ENCODE data around the gene TLNRD1. TPM values are rescaled to one million over a fixed set of nuclear protein-coding genes. Genes with fewer than 3 reads are reported as not detected.

TLNRD1 gene
- total and polyA plus RNA-seq, 2 experiments from 2014 or later = 14.4 to 41.8 TPM

DNA sequence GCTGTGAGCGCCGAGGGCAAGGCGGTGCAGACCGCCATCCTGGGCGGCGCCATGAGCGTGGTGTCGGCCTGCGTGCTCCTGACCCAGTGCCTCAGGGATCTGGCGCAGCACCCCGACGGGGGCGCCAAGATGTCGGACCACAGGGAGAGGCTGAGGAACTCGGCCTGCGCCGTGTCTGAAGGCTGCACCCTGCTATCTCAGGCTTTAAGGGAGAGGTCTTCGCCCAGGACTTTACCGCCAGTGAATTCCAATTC is 2.3 kb downstream of the TLNRD1 start:
- TF ChIP-seq, protein P1, sequence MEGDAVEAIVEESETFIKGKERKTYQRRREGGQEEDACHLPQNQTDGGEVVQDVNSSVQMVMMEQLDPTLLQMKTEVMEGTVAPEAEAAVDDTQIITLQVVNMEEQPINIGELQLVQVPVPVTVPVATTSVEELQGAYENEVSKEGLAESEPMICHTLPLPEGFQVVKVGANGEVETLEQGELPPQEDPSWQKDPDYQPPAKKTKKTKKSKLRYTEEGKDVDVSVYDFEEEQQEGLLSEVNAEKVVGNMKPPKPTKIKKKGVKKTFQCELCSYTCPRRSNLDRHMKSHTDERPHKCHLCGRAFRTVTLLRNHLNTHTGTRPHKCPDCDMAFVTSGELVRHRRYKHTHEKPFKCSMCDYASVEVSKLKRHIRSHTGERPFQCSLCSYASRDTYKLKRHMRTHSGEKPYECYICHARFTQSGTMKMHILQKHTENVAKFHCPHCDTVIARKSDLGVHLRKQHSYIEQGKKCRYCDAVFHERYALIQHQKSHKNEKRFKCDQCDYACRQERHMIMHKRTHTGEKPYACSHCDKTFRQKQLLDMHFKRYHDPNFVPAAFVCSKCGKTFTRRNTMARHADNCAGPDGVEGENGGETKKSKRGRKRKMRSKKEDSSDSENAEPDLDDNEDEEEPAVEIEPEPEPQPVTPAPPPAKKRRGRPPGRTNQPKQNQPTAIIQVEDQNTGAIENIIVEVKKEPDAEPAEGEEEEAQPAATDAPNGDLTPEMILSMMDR (IDR thresholded peaks at IDR 0.05; ENCODE audit: low read depth, low read length) = no peak
- no peaks in the 10 kb centered on the region for H3K9me3 ChIP-seq (ENCODE audit: low read depth)
- no peak overlapping the region for H3K4me3 ChIP-seq
- no peak for DNase-seq (ENCODE audit: low read depth in 1 of 2, low spot score in 1 of 2)
- H3K27ac ChIP-seq = no peak overlapping the region
- H3K4me1 ChIP-seq (ENCODE audit: low read depth) = no peaks in the 10 kb centered on the region
- H3K27me3 ChIP-seq = peaks cover 9% of the 10 kb centered on the region
- no peaks in the 10 kb centered on the region for H3K36me3 ChIP-seq

DNA sequence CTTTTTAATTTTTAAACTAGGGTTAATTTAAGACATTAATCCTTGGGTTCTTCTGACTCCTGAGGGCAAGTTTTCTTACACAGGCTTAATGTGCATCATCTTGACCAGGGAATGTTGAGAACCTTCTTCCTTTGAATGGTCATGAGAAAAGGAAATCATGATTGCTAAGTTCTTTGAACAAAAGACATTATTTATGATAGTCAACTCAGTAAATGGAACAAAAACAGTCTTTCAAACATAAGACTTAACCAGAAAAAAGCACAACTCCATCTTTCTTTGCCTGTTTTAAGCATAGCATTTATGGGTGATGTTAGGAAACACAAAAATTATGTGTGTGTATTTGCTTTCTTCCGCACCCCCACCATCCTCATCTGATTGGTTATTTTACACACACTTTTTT is 5.4 kb downstream of the TLNRD1 start:
- TF ChIP-seq, protein P1 (IDR thresholded peaks at IDR 0.05; ENCODE audit: low read depth, low read length) = no peak
- Histone ChIP-seq H3K4me3 (no peak overlapping the region), H3K4me1 (ENCODE audit: low read depth) (no peaks in the 10 kb centered on the region), H3K36me3 (no peaks in the 10 kb centered on the region), H3K27me3 (peaks cover 9% of the 10 kb centered on the region), H3K9me3 (ENCODE audit: low read depth) (no peaks in the 10 kb centered on the region), H3K27ac (no peak overlapping the region)
- DNase-seq (ENCODE audit: low read depth in 1 of 2, low spot score in 1 of 2) = no peak

DNA sequence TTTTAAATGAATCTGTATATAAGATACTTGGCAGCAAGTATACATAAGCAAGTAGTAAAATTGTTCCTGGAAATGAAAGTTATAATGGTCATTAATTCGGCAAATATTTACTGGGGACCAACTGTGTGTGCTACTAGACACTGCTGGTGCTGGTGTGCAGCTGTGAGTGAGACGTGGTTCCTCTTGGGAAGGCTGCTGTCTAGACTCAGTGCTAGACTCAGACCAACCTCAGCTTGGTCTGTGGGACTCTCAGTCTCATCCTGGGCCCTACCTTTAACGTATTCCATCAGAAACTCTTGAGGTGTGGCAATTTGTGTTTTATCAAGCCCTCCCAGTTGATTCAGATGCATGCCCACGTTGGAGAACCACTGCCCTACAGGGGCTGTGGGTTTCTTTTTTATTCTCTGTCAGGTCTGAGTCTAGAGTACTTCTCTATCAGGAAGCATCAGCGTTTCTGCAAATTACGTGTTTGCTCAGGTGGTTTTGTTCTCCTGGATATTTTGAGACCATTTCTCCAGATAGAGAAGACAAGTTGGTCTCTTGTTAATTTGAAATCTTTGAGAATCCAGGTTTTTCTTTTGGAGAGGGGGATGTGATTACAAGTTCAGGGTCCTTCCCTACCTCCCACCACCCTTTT is 6.8 kb downstream of the TLNRD1 start:
- H3K27ac ChIP-seq = no peak overlapping the region
- no peak overlapping the region for H3K4me3 ChIP-seq
- DNase-seq (ENCODE audit: low read depth in 1 of 2, low spot score in 1 of 2) = no peak
- H3K9me3 ChIP-seq (ENCODE audit: low read depth) = no peaks in the 10 kb centered on the region
- TF ChIP-seq, protein P1 (IDR thresholded peaks at IDR 0.05; ENCODE audit: low read depth, low read length) = no peak
- H3K4me1 ChIP-seq (ENCODE audit: low read depth) = no peaks in the 10 kb centered on the region
- H3K27me3 ChIP-seq = peaks cover 3% of the 10 kb centered on the region
- no peaks in the 10 kb centered on the region for H3K36me3 ChIP-seq

DNA sequence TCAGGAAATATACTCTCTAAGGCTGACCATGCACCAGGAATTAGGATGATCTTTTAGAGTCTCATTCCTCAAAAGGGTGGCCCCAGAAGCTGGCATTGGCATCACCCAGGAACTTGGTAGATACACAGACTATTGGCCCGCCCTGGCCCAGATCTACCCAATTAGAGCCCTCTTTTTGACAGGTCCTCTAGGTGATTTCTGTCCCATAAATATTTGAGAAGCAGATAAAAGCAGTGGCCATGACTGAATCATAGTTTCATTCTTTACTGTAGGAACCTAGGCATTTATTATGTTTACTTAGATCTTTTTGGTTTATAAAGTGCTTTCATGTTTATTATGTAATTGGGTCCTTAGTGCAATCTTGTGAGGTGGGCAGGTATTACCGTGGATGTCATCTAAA is 7.6 kb downstream of the TLNRD1 start:
- Histone ChIP-seq H3K4me1 (ENCODE audit: low read depth) (no peaks in the 10 kb centered on the region), H3K36me3 (no peaks in the 10 kb centered on the region), H3K27ac (no peak overlapping the region), H3K9me3 (ENCODE audit: low read depth) (no peaks in the 10 kb centered on the region), H3K4me3 (no peak overlapping the region), H3K27me3 (no peaks in the 10 kb centered on the region)
- no peak for DNase-seq (ENCODE audit: low read depth in 1 of 2, low spot score in 1 of 2)
- TF ChIP-seq, protein P1 (IDR thresholded peaks at IDR 0.05; ENCODE audit: low read depth, low read length) = no peak

DNA sequence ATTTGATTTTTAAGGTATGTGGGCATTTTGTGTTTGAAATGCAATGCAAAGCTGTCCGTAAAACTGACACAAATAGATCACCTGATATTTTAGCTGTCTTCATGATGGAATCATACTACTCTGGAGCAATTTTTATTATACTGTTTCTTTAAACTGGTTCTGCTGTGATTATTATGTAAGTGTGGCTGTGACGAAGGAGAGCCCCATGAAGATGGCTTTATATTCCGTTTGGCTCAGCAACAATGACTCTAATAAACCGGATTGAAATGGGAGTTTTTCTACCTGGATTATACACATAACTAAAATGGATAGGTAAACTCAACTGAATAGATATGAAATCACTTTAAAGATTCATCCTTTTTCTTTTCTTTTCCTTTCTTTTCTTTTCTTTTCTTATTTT is 9.4 kb downstream of the TLNRD1 start:
- TF ChIP-seq, protein P1 (IDR thresholded peaks at IDR 0.05; ENCODE audit: low read depth, low read length) = no peak
- DNase-seq (ENCODE audit: low read depth in 1 of 2, low spot score in 1 of 2) = no peak
- no peaks in the 10 kb centered on the region for H3K9me3 ChIP-seq (ENCODE audit: low read depth)
- no peak overlapping the region for H3K4me3 ChIP-seq
- no peaks in the 10 kb centered on the region for H3K36me3 ChIP-seq
- no peaks in the 10 kb centered on the region for H3K4me1 ChIP-seq (ENCODE audit: low read depth)
- no peaks in the 10 kb centered on the region for H3K27me3 ChIP-seq
- no peak overlapping the region for H3K27ac ChIP-seq

DNA sequence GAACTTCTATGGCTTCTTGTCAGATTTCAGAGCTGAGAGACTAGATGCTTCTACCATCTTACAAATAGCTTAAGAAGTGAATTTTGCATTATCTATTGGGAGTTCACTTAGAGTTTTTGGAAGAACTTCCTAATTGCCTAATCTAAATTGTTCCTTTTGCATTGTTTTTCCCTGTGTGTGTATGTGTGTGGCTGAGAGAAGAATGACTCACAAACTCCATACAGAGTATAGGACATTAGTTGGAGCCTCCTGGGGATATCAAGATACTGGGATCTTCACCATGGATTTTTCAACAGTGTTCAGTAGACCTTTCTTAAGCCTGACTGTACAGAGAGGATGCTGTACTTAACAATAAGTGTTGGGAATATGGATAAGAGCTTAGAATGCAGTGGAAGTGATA is 10.9 kb downstream of the TLNRD1 start:
- TF ChIP-seq, protein P1 (IDR thresholded peaks at IDR 0.05; ENCODE audit: low read depth, low read length) = no peak
- Histone ChIP-seq H3K9me3 (ENCODE audit: low read depth) (no peaks in the 10 kb centered on the region), H3K36me3 (no peaks in the 10 kb centered on the region), H3K27ac (no peak overlapping the region), H3K4me3 (no peak overlapping the region), H3K27me3 (no peaks in the 10 kb centered on the region), H3K4me1 (ENCODE audit: low read depth) (no peaks in the 10 kb centered on the region)
- DNase-seq (ENCODE audit: low read depth in 1 of 2, low spot score in 1 of 2) = peak in 1 of 2 donors; percentile 50
